ENCODE results near the gene WDR6. TPM values are rescaled to one million over a fixed set of nuclear protein-coding genes. Genes with fewer than 3 reads are reported as not detected.

WDR6 gene
- total RNA-seq, 4 donors from 2014 or later, result 96.7 to 233 (median 179) TPM

DNA sequence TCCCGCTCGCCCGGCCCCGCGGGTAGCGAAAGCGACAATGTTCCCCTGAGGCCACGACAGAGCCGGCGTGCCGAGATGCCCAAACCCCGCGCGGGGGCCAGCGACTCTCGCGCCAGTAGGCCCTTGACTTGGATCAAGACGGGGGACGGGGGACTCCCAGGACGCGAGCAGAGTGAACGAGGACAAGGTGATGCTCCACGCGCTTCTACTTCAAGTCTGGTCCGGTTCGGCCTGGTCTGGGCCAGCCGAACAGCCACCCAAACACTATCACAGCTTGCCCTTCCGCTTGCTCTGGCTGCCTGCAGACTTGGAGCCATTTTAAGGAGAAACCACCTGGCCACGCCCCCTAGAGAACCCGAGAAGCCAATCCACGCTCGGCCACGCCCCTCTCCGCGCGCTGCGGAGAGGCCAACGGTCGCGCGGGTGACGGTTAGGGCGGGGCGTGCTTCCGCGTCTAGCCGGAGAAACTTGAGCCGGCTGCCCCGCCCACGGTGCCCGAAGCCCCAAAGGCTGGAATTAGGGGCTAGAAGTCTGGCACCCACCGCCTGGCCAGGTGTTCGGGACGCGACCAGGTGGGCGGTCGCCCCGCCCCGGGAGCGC lies 14.1 kb downstream of the WDR6 start:
- Histone ChIP-seq H3K27ac (peak overlapping the region; percentile 99 to 100 (median 100)), H3K4me3 (peak overlapping the region; percentile 73 to 95 (median 84)), H3K9me3 (no peaks in the 10 kb centered on the region), H3K4me1 (peaks cover 0 to 42% (median 30%) of the 10 kb centered on the region in 4 donors), H3K27me3 (no peaks in the 10 kb centered on the region), H3K36me3 (peaks cover 0 to 35% (median 0%) of the 10 kb centered on the region in 3 donors)
- peak; percentile 100 for DNase-seq
- TF ChIP-seq POLR2A (IDR thresholded peaks at IDR 0.05), result peak; percentile 99 to 100
- TF ChIP-seq, protein P1, sequence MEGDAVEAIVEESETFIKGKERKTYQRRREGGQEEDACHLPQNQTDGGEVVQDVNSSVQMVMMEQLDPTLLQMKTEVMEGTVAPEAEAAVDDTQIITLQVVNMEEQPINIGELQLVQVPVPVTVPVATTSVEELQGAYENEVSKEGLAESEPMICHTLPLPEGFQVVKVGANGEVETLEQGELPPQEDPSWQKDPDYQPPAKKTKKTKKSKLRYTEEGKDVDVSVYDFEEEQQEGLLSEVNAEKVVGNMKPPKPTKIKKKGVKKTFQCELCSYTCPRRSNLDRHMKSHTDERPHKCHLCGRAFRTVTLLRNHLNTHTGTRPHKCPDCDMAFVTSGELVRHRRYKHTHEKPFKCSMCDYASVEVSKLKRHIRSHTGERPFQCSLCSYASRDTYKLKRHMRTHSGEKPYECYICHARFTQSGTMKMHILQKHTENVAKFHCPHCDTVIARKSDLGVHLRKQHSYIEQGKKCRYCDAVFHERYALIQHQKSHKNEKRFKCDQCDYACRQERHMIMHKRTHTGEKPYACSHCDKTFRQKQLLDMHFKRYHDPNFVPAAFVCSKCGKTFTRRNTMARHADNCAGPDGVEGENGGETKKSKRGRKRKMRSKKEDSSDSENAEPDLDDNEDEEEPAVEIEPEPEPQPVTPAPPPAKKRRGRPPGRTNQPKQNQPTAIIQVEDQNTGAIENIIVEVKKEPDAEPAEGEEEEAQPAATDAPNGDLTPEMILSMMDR (IDR thresholded peaks at IDR 0.05), result peak in 1 of 6 experiments; percentile 2

DNA sequence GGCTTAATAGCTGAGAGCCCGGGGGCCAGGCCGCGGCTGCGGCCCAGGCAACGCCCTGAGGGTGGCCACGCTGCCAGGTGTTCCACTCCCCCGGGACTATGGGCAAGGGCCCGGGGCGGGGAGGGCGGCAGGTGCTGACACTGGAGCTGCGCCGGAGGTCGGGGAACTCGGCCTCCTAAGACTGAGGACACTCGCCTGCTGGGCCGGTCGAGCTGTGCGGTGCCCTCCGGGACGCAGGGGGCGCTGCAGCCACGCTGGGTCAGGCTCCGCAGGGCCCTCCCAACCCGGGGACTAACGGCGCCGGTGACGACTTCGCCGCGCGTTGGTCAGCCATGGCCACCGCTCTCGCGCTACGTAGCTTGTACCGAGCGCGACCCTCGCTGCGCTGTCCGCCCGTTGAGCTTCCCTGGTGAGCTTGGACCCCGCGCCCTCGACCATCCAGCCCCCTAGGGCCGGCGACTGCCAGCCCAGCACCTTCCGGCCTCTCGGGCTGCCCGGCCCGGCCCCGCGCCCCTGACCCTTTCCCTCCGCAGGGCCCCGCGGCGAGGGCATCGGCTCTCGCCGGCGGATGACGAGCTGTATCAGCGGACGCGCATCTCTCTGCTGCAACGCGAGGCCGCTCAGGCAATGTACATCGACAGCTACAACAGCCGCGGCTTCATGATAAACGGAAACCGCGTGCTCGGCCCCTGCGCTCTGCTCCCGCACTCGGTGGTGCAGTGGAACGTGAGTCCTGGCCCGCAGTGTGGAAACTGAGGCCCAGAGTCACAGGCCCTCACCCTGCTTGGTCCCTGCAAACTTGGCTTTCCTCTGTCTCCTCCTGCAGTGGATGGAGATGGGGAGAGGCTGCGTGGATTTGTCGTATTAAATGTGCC lies 14.9 kb downstream of the WDR6 start, which contains the start of gene NDUFAF3:
NDUFAF3 (plus strand) TSS at position 309 of the 875 bp plus-strand sequence; CDS start at position 333, 24 bp downstream.
- peaks cover 0 to 37% (median 30%) of the 10 kb centered on the region in 4 donors for H3K4me1 ChIP-seq
- H3K9me3 ChIP-seq, result no peaks in the 10 kb centered on the region
- H3K27me3 ChIP-seq, result no peaks in the 10 kb centered on the region
- TF ChIP-seq POLR2A (IDR thresholded peaks at IDR 0.05), result peak; percentile 79 to 89
- TF ChIP-seq, protein P1 (IDR thresholded peaks at IDR 0.05), result peak; percentile 92 to 99 (median 97)
- peak; percentile 87 to 97 (median 96) for DNase-seq
- peak within 1 kb of the TSS; percentile 73 to 95 (median 84) for H3K4me3 ChIP-seq
- peaks cover 0 to 36% (median 0%) of the 10 kb centered on the region in 3 donors for H3K36me3 ChIP-seq
- H3K27ac ChIP-seq, result peak within 1 kb of the TSS; percentile 99 to 100 (median 100)

DNA sequence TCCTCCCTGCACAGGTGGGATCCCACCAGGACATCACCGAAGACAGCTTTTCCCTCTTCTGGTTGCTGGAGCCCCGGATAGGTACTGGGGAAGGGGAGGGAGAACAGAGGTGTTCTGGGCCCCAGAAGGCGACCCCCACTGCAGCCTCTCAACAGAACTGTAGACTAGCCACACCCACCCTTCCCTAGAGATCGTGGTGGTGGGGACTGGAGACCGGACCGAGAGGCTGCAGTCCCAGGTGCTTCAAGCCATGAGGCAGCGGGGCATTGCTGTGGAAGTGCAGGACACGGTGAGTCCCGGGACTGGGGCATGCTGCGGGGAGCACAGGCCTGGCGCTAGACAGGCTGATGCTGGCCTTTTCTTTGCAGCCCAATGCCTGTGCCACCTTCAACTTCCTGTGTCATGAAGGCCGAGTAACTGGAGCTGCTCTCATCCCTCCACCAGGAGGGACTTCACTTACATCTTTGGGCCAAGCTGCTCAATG lies 15.5 kb downstream of the WDR6 start:
- no peak for DNase-seq
- H3K27ac ChIP-seq, result peak overlapping the region; percentile 99 to 100 (median 100)
- no peak for TF ChIP-seq POLR2A (IDR thresholded peaks at IDR 0.05)
- TF ChIP-seq, protein P1 (IDR thresholded peaks at IDR 0.05), result no peak
- peaks cover 0 to 36% (median 0%) of the 10 kb centered on the region in 3 donors for H3K36me3 ChIP-seq
- H3K27me3 ChIP-seq, result no peaks in the 10 kb centered on the region
- H3K4me3 ChIP-seq, result peak overlapping the region; percentile 73 to 95 (median 84)
- no peaks in the 10 kb centered on the region for H3K9me3 ChIP-seq
- H3K4me1 ChIP-seq, result peaks cover 0 to 33% (median 25%) of the 10 kb centered on the region in 4 donors

DNA sequence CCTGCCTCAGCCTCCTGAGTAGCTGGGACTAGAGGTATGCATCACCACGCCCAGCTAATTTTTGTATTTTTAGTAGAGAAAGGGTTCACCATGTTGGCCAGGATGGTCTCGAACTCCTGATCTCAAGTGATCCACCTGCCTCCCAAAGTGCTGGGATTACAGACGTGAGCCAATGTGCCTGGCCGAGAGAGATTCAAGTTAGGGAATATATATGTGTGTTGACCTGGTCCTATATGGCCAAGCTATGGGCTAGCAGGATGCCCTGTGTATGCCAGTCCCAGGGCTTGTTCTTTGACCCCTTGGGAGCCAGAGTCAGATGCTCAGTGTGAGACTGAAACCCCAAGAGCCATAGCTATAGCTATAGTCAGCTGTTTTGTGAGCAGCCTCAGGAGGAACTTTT lies 16.6 kb downstream of the WDR6 start:
- no peak for TF ChIP-seq POLR2A (IDR thresholded peaks at IDR 0.05)
- TF ChIP-seq, protein P1 (IDR thresholded peaks at IDR 0.05), result no peak
- no peak for DNase-seq

DNA sequence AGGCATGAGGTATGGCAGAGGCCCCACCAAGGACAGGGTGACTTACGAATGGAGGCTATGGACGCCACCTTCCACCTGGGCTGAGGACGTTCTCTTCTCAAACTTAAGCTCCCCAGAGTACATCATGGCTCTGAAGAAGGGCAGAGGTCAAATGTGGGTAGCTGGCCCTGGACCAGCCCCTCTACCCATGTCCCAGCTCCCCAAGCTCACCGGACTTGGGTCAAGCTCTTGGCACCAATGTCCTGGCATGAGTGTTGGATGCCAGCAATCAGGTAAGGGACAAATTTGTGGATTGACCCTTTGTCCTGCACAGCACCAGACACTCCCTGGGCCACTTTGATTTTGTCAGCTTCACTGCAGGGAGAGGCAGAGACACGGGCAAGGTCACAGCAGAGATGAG lies 17.3 kb downstream of the WDR6 start:
- DNase-seq, result no peak
- Histone ChIP-seq H3K4me3 (no peak overlapping the region), H3K36me3 (peaks cover 0 to 36% (median 0%) of the 10 kb centered on the region in 3 donors), H3K27me3 (no peaks in the 10 kb centered on the region), H3K9me3 (no peaks in the 10 kb centered on the region), H3K4me1 (peaks cover 0 to 37% (median 22%) of the 10 kb centered on the region in 4 donors), H3K27ac (no peak overlapping the region)
- TF ChIP-seq, protein P1 (IDR thresholded peaks at IDR 0.05), result no peak
- TF ChIP-seq POLR2A (IDR thresholded peaks at IDR 0.05), result no peak

More for the DNA sequence above, 16.6 kb downstream of the WDR6 start:
- H3K36me3 ChIP-seq, result peaks cover 0 to 36% (median 0%) of the 10 kb centered on the region in 3 donors
- no peak overlapping the region for H3K27ac ChIP-seq
- peaks cover 0 to 42% (median 25%) of the 10 kb centered on the region in 4 donors for H3K4me1 ChIP-seq
- no peak overlapping the region for H3K4me3 ChIP-seq
- H3K9me3 ChIP-seq, result no peaks in the 10 kb centered on the region
- H3K27me3 ChIP-seq, result no peaks in the 10 kb centered on the region
